Hepatic stellate cell (primary cell): ENCODE measurements around the gene ZSCAN32.

ENCODE experiments used
- DNase-seq: peaks from one replicate; pipeline ENCODE4 v3.0.0; 2011; ENCODE audit warnings: low spot score

ZSCAN32 gene

DNA sequence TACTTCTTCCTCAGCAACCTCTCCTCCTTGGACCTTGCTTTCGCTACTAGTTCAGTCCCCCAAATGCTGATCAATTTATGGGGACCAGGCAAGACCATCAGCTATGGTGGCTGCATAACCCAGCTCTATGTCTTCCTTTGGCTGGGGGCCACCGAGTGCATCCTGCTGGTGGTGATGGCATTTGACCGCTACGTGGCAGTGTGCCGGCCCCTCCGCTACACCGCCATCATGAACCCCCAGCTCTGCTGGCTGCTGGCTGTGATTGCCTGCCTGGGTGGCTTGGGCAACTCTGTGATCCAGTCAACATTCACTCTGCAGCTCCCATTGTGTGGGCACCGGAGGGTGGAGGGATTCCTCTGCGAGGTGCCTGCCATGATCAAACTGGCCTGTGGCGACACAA is 44.7 kb downstream of the ZSCAN32 start:
- no peak for DNase-seq

DNA sequence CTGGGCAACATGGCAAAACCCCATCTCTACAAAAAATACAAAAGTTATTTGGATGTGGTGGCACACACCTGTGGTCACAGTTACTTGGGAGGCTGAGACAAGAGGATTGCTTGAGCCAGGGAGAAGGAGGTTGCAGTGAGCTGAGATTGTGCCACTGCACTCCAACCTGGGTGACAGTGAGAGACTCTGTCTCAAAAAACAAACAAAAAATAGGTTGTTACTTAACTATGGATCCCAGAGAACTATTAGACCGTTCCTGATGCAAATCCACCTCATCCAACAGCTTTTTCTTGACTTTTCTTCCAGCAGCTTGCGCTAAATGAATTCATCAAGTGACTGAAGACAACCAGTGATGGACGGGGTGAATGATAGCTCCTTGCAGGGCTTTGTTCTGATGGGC is 45.2 kb downstream of the ZSCAN32 start, which contains the start of gene OR2C1:
OR2C1 (plus strand) TSS at position 301 of the 400 bp plus-strand sequence; CDS start at position 353, 52 bp downstream.
- DNase-seq: no peak

DNA sequence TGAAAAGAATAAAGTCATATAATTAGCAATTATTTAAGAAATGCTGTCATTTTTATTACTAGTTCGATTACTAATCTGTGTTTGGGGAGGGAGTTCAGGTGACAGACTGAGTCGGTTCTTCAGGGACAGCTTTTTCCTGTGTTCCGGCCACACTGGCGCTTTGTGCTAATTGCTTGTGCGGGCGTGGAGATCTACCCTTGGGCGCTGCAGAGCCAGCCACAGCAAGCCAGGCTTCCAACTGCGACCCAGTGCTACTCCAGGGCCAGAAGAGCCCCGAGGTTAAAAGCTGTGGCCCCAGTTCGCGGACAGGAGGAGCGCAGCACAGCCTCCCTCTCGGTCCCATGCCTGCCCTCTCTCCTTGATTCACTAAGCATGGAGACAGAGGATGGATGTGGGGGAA is 51.6 kb downstream of the ZSCAN32 start:
- no peak for DNase-seq

DNA sequence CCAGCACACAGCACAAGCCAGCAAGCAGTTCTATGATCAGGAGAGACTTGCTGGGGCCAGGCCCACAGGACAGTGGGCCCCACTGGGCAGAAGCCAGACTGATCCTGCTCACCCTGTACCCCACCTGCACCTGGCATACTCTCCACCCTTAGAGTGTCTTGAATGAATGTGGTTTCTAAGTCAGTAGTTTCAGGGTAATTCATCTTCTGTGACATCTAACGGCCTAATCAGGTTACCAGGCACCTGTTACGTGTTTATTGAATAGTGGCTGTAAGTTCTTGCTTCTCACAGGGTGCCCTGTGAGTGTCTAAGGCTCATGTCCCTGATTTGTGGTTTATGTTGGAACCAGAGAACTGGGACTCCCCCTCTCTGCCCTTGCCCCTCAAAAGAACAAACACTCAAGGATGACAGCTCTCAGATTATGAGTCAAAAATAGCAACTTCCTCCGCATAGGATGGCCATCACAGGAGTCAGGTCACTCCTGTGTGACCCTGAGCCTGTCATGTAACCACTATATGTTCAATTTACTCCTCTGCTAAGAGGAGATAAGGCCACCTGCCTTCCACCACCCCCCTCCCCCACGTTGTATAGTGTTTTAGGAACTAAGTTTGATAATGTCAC is 52.1 kb downstream of the ZSCAN32 start:
- DNase-seq: no peak

- no peak for DNase-seq
Measured at GRCh38 chr16:3347586-3347985, 53.2 kb downstream of the ZSCAN32 start.

- no peak for DNase-seq
Measured at GRCh38 chr16:3346041-3346440, 54.8 kb downstream of the ZSCAN32 start.
